Activated T-helper 17 cell treated with anti-CD3 and anti-CD28 coated beads, Interleukin-2, amount 50 U/mL, for 72 hours (primary cell): Measurements from ENCODE around the gene FNIP2. TPM values are rescaled to one million over a fixed set of nuclear protein-coding genes. Genes with fewer than 3 reads are reported as not detected.
"Not testable (repeated sequence)": the region's sequence is repeated elsewhere in the genome, so short reads cannot be mapped to it uniquely, and the experiment has no call there.

ENCODE experiments used
- ATAC-seq: fragments of 150-1000 bp; cut with Tn5 transposase; replicated peaks from 2 replicates; pipeline ENCODE4 v1.10.0; 2021; ENCODE audit warnings: mild to moderate bottlenecking, moderate library complexity
- H3K27ac Mint-ChIP-seq: one replicate; pipeline ENCODE4 v1.8.0; 2022; ENCODE audit warnings: mixed read lengths
- H3K27me3 Mint-ChIP-seq: one replicate; pipeline ENCODE4 v1.8.0; 2022; ENCODE audit warnings: mixed read lengths
- H3K36me3 Mint-ChIP-seq: one replicate; pipeline ENCODE4 v1.8.0; 2022; ENCODE audit warnings: low read depth, mild to moderate bottlenecking, mixed read lengths
- H3K4me1 Mint-ChIP-seq: one replicate; pipeline ENCODE4 v1.8.0; 2022; ENCODE audit warnings: mixed read lengths
- H3K4me3 Mint-ChIP-seq: one replicate; pipeline ENCODE4 v1.8.0; 2022; ENCODE audit warnings: mild to moderate bottlenecking, mixed read lengths
- H3K9me3 Mint-ChIP-seq: one replicate; pipeline ENCODE4 v1.8.0; 2022; ENCODE audit warnings: mixed read lengths
- total RNA-seq, 2 donors: library from RNA; stranded (reverse); gene quantifications; one replicate each; pipeline ENCODE4 v1.2.3, GENCODE V29; 2022

Gene FNIP2
- total RNA-seq, 2 donors from 2014 or later = 33.4 to 45.9 TPM

DNA sequence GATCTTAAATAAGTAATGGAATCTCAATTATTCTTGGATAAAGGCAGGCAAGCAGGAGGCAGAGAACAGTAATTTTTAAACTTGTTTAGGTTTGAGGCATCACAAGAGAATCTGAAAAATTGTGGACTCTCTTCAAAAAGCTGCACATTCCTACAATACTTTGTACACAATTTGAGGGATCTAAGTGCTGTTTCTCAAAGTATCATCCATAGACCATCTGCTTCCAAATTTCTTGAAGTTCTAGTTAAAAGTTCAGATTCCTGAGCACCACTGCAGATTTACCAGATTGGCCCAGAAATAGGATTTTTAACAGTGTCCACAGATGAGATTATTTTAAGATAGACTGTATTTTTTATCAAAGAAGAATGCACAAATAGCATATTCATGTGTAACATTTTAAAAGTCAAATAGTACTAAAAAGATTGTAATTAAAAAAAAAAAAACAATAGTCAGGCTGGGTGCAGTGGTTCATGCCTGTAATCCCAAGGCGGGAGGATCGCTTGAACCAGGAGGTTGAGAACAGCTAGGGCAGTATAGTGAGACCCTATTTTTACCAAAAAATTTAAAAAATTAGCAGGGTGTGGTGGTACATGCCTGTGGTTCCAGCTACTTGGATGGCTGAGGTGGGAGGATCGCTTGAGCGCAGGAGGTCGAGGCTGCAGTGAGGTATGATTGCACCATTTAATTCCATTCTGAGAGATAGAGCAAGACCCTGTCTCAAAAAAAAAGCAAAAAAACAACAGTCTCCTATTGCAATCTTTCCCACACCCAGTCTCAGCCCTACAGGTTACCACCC lies 14.2 kb upstream of the FNIP2 start:
- Mint-ChIP-seq H3K36me3 (no peaks in the 10 kb centered on the region), H3K27ac (no peak overlapping the region), H3K27me3 (peaks cover 13% of the 10 kb centered on the region), H3K4me1 (no peaks in the 10 kb centered on the region), H3K4me3 (no peak overlapping the region), H3K9me3 (peaks cover 5% of the 10 kb centered on the region)
- ATAC-seq = no peak

DNA sequence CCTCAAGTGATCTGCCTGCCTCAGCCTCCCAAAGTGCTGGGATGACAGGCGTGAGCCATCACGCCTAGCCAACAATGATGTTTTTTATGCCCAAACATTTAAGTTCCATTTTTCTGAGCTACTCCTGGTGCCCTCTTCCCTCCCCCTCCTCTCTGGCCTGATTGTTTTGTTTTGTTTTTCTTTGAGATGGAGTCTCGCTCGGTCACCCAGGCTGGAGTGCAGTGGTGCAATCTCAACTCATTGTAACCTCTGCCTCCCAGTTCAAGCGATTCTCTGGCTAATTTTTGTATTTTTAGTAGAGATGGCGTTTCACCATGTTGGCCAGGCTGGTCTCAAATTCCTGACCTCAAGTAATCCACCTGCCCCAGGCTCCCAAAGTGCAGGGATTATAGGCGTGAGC lies 13.0 kb upstream of the FNIP2 start:
- ATAC-seq, H3K4me1 Mint-ChIP-seq, H3K36me3 Mint-ChIP-seq, H3K27ac Mint-ChIP-seq, H3K4me3 Mint-ChIP-seq, H3K9me3 Mint-ChIP-seq: not testable (repeated sequence)
- peaks cover 14% of the 10 kb centered on the region for H3K27me3 Mint-ChIP-seq

DNA sequence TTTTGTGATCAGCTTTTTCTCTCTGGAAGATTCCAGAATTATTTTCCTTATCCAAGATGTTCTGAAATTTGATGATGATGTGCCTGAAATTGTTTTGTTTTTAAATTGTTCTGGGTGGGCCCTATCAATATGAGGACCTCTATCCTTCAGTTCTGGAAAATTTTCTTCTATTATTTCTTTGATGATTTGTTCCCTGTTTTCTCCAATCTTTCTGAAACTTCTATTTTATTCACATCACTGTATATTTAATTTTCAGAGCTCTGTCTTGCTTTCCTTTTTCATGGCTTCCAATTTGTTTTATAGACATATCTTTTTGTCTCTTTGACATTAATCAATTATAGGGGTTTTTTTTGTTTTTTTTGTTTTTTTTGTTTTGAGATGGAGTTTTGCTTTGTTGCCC lies 12.2 kb upstream of the FNIP2 start:
- ATAC-seq = no peak
- no peak overlapping the region for H3K27ac Mint-ChIP-seq
- H3K4me3 Mint-ChIP-seq = no peak overlapping the region
- H3K36me3 Mint-ChIP-seq = no peaks in the 10 kb centered on the region
- H3K4me1 Mint-ChIP-seq = peaks cover 5% of the 10 kb centered on the region
- peaks cover 5% of the 10 kb centered on the region for H3K9me3 Mint-ChIP-seq
- peaks cover 21% of the 10 kb centered on the region for H3K27me3 Mint-ChIP-seq

DNA sequence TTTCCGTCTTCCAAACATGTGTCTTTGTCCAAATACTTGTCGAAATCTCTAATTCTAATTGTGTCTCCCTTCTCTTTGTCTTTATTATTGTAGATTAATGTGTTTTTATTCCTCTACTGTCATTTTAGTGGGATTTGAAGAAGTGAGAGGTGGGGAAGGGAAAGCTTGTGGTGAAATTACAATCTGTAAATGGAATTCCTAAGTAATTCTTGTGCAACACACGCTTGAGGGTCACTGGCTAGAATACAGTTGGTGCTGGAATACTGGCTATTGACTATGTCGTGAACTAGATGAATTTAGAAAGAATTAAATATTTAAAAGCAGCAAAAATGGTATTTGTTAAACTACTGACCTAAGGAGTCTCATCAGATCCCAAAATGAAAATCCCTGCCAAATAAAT lies 10.7 kb upstream of the FNIP2 start:
- Mint-ChIP-seq H3K4me1 (peaks cover 5% of the 10 kb centered on the region), H3K27ac (no peak overlapping the region), H3K27me3 (peaks cover 23% of the 10 kb centered on the region), H3K9me3 (peaks cover 5% of the 10 kb centered on the region), H3K36me3 (no peaks in the 10 kb centered on the region), H3K4me3 (no peak overlapping the region)
- no peak for ATAC-seq

DNA sequence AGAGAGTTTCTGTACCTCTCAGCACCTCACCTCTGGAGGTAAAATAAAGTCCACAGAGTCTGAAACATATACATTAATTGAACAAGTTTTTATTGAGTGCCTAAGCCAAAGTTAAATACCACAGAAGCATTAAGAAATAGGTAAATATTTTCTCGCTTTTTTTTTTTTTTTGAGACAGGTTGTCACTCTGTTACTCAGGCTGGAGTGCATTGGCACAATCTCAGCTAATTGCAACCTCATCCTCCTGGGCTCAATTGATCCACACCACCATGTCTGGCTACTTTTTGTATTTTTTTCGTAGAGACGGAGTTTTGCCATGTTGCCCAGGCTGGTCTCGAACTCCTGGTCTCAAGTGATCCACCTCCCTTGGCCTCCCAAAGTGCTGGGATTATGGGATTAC lies 10.1 kb upstream of the FNIP2 start:
- Mint-ChIP-seq H3K27me3 (peaks cover 23% of the 10 kb centered on the region), H3K4me3 (no peak overlapping the region), H3K9me3 (peaks cover 5% of the 10 kb centered on the region), H3K36me3 (no peaks in the 10 kb centered on the region), H3K4me1 (peaks cover 5% of the 10 kb centered on the region), H3K27ac (no peak overlapping the region)
- ATAC-seq = no peak

DNA sequence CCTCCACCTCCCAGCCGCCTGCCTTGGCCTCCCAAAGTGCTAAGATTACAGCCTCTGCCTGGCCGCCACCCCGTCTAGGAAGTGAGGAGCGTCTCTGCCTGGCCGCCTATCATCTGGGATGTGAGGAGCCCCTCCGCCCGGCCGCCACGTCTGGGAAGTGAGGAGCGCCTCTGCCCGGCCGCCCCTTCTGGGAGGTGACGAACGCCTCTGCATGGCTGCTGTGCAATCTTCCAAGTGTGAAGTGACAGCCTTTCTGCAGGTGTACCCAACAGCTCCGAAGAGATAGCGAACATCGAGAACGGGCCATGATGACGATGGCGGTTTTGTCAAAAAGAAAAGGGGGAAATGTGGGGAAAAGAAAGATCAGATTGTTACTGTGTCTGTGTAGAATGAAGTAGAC lies 9.3 kb upstream of the FNIP2 start:
- not testable (repeated sequence) for H3K9me3 Mint-ChIP-seq, H3K4me1 Mint-ChIP-seq, ATAC-seq, H3K36me3 Mint-ChIP-seq, H3K27ac Mint-ChIP-seq, H3K4me3 Mint-ChIP-seq
- peaks cover 23% of the 10 kb centered on the region for H3K27me3 Mint-ChIP-seq

DNA sequence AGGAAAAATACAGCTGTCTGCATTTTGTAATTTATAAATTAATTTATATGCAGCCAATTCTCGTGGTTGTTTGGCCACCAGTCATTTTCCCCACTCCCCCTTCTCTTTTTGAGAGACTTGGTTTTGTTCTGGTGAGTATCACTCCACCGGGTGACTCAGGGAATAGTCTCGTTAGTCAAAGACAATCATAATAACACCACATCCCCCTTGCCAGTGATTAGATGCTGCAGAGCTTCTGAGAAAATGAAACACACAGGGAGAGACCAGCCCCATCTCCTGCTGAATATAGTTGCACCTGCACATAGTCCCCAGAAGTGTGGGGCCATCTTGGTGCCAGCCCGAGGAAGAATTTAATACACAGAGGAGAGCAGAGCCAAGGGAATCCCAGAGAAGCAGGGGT lies 8.0 kb upstream of the FNIP2 start:
- peaks cover 5% of the 10 kb centered on the region for H3K9me3 Mint-ChIP-seq
- peaks cover 22% of the 10 kb centered on the region for H3K27me3 Mint-ChIP-seq
- H3K4me3 Mint-ChIP-seq = no peak overlapping the region
- ATAC-seq = peak; percentile 96
- peaks cover 5% of the 10 kb centered on the region for H3K4me1 Mint-ChIP-seq
- H3K27ac Mint-ChIP-seq = peak overlapping the region; percentile 26
- no peaks in the 10 kb centered on the region for H3K36me3 Mint-ChIP-seq

DNA sequence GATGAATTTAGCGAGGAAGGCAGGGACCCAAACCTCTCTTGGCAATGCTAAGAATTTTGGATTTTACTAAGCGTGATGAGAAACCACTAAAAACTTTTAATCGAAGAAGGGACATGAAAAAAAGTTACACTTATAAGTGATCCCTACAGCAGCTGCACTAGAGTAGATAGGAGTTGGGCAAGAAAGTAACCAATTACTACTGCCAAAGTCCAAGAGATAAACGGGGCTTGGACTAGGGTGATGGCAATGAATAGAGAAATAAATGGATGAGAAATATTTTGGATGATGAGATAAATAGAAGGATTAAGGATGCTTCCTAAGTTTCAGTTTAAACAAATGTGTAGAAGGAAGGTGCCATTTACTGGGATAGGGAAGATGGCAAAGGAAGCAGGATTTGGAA lies 6.3 kb upstream of the FNIP2 start:
- H3K4me3 Mint-ChIP-seq = no peak overlapping the region
- peaks cover 6% of the 10 kb centered on the region for H3K4me1 Mint-ChIP-seq
- ATAC-seq = no peak
- no peaks in the 10 kb centered on the region for H3K9me3 Mint-ChIP-seq
- no peak overlapping the region for H3K27ac Mint-ChIP-seq
- H3K36me3 Mint-ChIP-seq = no peaks in the 10 kb centered on the region
- peaks cover 17% of the 10 kb centered on the region for H3K27me3 Mint-ChIP-seq

DNA sequence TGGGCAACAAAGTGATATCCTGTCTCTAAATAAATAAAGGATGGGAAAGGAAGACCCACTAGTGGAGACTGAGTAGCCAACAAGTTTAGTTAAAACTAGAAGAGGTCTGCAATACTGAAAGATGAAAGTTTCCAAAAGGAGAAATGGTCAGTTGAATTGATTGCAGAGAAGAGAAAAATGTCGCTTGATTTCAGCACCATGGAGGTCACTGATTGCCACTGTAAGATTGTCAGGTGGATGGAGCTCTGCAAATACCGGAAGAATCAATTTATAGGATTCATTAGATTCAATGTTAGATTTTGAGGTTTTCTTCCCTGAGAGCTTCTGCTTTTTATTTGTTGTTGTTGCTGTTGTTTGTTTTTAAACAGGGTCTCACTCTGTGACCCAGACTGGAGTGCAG lies 5.4 kb upstream of the FNIP2 start:
- no peaks in the 10 kb centered on the region for H3K36me3 Mint-ChIP-seq
- H3K4me3 Mint-ChIP-seq = no peak overlapping the region
- no peak overlapping the region for H3K27ac Mint-ChIP-seq
- H3K27me3 Mint-ChIP-seq = peaks cover 13% of the 10 kb centered on the region
- peaks cover 14% of the 10 kb centered on the region for H3K4me1 Mint-ChIP-seq
- no peaks in the 10 kb centered on the region for H3K9me3 Mint-ChIP-seq
- ATAC-seq = no peak

DNA sequence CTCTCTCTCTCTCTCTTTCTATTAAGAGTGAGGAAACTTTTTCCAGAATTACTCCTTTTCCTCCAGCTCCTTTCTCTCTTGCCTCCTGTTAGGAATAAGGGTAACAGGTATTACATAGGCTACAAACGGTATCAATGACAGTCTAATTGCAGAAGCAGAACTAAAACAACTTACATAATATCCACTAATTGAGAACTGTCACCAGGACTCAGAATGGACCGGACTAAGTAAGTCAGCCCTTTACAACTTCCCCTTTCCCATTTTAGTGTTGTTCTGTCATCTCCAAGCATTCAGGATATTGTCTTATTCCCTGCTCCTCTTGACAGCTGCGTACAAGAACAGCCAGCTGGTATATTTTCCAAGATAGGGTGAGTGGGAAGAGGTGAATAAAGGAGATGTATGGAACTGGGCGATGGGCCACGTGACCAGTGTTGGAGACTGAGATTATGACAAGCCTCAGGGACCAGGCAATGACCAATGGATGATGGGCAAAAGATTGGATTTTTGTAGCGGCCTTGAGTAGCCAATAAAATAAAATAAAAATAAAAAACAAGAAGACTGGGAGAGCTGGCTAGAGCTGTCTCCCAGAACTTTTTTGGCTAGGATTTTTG lies 2.3 kb upstream of the FNIP2 start:
- no peak overlapping the region for H3K4me3 Mint-ChIP-seq
- H3K4me1 Mint-ChIP-seq = peaks cover 16% of the 10 kb centered on the region
- H3K36me3 Mint-ChIP-seq = peaks cover 7% of the 10 kb centered on the region
- no peak for ATAC-seq
- H3K27ac Mint-ChIP-seq = no peak overlapping the region
- H3K27me3 Mint-ChIP-seq = peaks cover 2% of the 10 kb centered on the region
- H3K9me3 Mint-ChIP-seq = no peaks in the 10 kb centered on the region

DNA sequence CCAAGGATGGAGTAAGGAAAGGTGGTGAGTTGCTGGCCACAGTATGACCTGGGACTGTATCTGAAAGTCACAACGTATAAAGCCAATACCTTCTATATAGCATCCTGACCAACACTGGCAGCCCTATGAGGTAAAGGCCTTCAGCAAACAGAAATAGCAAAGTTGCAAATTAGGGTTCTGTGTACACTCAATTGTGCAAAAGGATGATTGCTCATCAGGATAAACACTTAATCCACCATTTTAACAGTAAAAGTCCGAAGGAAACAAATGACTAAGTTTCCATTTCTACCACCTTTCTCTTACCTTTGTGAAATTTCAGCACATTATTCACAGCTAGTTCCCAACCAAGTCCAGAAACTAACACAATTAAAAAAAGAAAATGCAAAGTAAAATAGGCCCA lies 1.4 kb upstream of the FNIP2 start:
- H3K27ac Mint-ChIP-seq = peak overlapping the region; percentile 16
- ATAC-seq = peak; percentile 29

DNA sequence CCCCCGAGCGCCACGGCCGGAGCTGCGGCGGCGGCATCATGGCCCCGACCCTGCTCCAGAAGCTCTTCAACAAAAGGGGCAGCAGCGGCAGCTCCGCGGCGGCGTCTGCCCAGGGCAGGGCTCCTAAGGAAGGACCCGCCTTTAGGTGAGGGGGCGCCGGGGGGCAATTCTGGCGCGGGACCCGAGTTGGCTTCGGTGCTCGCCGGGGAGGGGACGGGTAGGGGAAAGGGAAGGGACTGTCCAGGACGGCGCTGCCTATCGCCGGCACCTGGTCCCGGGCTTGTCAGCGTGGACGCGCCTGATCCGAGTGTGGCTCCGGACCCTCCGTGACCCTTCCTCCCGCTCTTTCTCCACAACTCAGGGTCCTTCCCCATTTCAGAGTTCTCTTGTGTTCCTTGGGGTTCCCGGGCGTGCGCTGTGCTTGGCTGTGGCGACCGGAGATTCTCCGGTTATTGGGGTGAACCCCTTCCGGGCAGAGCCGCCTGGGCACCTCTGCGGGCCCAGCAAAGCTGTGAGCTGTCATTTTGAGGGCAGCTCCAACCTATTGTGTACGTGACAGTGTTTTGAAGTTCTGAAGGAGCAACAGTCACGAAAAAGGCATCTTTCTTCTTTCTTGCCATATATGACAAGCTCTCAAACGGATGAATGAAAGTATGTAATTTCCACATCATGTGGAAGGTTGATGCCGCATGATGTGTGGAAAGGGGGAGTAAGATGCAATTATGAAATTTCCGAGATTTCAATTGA lies 522 bp downstream of the FNIP2 start:
- no peaks in the 10 kb centered on the region for H3K27me3 Mint-ChIP-seq
- H3K4me3 Mint-ChIP-seq = peak overlapping the region; percentile 89
- peak overlapping the region; percentile 96 for H3K27ac Mint-ChIP-seq
- no peaks in the 10 kb centered on the region for H3K9me3 Mint-ChIP-seq
- peaks cover 7% of the 10 kb centered on the region for H3K36me3 Mint-ChIP-seq
- peaks cover 29% of the 10 kb centered on the region for H3K4me1 Mint-ChIP-seq
- peak; percentile 64 for ATAC-seq

More for the DNA sequence above, 1.4 kb upstream of the FNIP2 start:
- Mint-ChIP-seq H3K36me3 (peaks cover 7% of the 10 kb centered on the region), H3K27me3 (no peaks in the 10 kb centered on the region), H3K4me1 (peaks cover 22% of the 10 kb centered on the region), H3K9me3 (no peaks in the 10 kb centered on the region), H3K4me3 (peak overlapping the region; percentile 74)

DNA sequence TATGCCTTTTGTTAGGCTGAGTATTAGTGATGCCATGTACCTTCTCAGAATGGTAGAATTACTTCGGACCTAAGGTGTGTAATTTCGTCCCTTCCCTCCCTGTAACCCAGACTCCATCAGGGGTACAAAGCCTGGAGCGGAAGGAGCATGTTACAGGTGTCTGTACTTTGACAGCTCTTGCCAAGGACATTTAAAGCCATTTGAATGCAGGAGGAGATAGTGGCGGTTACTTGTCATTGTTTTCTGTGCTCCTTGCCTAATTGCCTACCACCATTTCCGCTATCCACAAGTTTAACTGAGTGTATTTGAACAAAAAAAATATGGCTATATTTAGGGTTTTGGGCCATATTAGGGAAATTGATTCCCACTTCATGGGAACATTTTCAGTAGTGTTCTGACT lies 1.8 kb downstream of the FNIP2 start:
- no peak for ATAC-seq
- peaks cover 7% of the 10 kb centered on the region for H3K36me3 Mint-ChIP-seq
- H3K9me3 Mint-ChIP-seq = no peaks in the 10 kb centered on the region
- H3K4me3 Mint-ChIP-seq = peak overlapping the region; percentile 89
- H3K27ac Mint-ChIP-seq = no peak overlapping the region
- no peaks in the 10 kb centered on the region for H3K27me3 Mint-ChIP-seq
- peaks cover 37% of the 10 kb centered on the region for H3K4me1 Mint-ChIP-seq

DNA sequence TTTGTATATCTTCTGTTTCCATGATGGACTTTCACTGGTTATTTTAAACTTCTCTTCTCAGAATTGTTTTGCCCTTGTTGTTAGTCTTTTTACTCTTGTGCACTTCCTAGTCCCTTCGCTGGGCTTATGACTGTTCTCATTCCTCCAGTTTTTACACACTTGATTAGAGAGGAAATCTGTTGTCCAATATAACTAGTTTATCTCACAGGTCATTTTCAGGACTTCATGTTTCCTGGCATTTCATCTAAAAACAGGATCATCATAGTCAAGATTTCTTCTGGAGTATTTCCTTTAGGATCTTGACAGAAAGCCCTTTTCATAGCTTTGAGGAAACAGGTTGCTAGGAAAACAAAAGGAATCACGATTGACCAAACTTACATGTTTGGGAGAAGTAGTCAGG lies 3.0 kb downstream of the FNIP2 start:
- peak overlapping the region; percentile 89 for H3K4me3 Mint-ChIP-seq
- peaks cover 37% of the 10 kb centered on the region for H3K4me1 Mint-ChIP-seq
- H3K27me3 Mint-ChIP-seq = no peaks in the 10 kb centered on the region
- ATAC-seq = no peak
- no peaks in the 10 kb centered on the region for H3K9me3 Mint-ChIP-seq
- no peak overlapping the region for H3K27ac Mint-ChIP-seq
- peaks cover 7% of the 10 kb centered on the region for H3K36me3 Mint-ChIP-seq
